HEK293T (cell line): ENCODE results near the gene PRR36.

ENCODE experiments used
- CTBP1 ChIP-seq: fragments of 450-650 bp; IDR thresholded peaks from 2 replicates; pipeline ENCODE4 v1.6.1; 2016; ENCODE audit warnings: borderline replicate concordance
- SUZ12 ChIP-seq: fragments of 450-650 bp; IDR thresholded peaks from 2 replicates; pipeline ENCODE4 v1.6.1; 2016; ENCODE audit warnings: mild to moderate bottlenecking
- TARDBP ChIP-seq: fragments of 450-650 bp; IDR thresholded peaks from 2 replicates; pipeline ENCODE4 v1.6.1; 2016

- TF ChIP-seq TARDBP: no peak
- TF ChIP-seq SUZ12: no peak
- no peak for TF ChIP-seq CTBP1
These were observed 12.4 kb downstream of the PRR36 start for GRCh38 chr19:7861619-7862412.
